Smooth muscle cell (in vitro differentiated cells): Measurements from ENCODE around the gene RARRES1. TPM values are rescaled to one million over a fixed set of nuclear protein-coding genes. Genes with fewer than 3 reads are reported as not detected.

ENCODE experiments used
- DNase-seq: peaks from one replicate; lab custom pipeline; 2025; ENCODE audit not compliant: unreplicated experiment; lab: John Stamatoyannopoulos, UW
- H2AFZ ChIP-seq: fragments of 200-600 bp; sonication (generic); 2 replicates; pipeline ENCODE4 v1.6.0; 2016; ENCODE audit warnings: antibody characterized with exemption, low read depth, mild to moderate bottlenecking
- H3F3A ChIP-seq: fragments of 200-600 bp; sonication (generic); 2 replicates; pipeline ENCODE4 v1.6.0; 2017; ENCODE audit warnings: antibody characterized with exemption, low read depth
- H3K27ac ChIP-seq: fragments of 200-600 bp; sonication (generic); 2 replicates; pipeline ENCODE4 v1.5.1; 2016; ENCODE audit warnings: low read depth, mild to moderate bottlenecking
- H3K27me3 ChIP-seq: fragments of 200-600 bp; sonication (generic); 2 replicates; pipeline ENCODE4 v1.6.1; 2016; ENCODE audit warnings: low read depth, mild to moderate bottlenecking
- H3K36me3 ChIP-seq: fragments of 200-600 bp; sonication (generic); 2 replicates; pipeline ENCODE4 v1.5.1; 2016; ENCODE audit warnings: low read depth
- H3K4me1 ChIP-seq: fragments of 200-600 bp; sonication (generic); 2 replicates; pipeline ENCODE4 v1.5.1; 2016; ENCODE audit warnings: low read depth
- H3K4me2 ChIP-seq: fragments of 200-600 bp; sonication (generic); 2 replicates; pipeline ENCODE4 v1.6.0; 2016; ENCODE audit warnings: mild to moderate bottlenecking
- H3K4me3 ChIP-seq: fragments of 200-600 bp; sonication (generic); 2 replicates; pipeline ENCODE4 v1.5.1; 2016; ENCODE audit warnings: mild to moderate bottlenecking
- H3K79me2 ChIP-seq: fragments of 200-600 bp; sonication (generic); 2 replicates; pipeline ENCODE4 v1.6.0; 2016; ENCODE audit warnings: low read depth, mild to moderate bottlenecking
- H3K9ac ChIP-seq: fragments of 200-600 bp; sonication (generic); 2 replicates; pipeline ENCODE4 v1.6.0; 2016; ENCODE audit warnings: low read depth
- H3K9me3 ChIP-seq: fragments of 200-600 bp; sonication (generic); replicated peaks from 2 replicates; pipeline ENCODE4 v1.5.1; 2016; ENCODE audit warnings: low read depth
- H4K20me1 ChIP-seq: fragments of 200-600 bp; sonication (generic); 2 replicates; pipeline ENCODE4 v1.6.0; 2016; ENCODE audit warnings: low read depth
- CTCF ChIP-seq: fragments of 200-600 bp; sonication (generic); IDR thresholded peaks from 2 replicates; pipeline ENCODE4 v1.5.1; 2017; ENCODE audit warnings: borderline replicate concordance, mild to moderate bottlenecking, antibody characterized with exemption; ENCODE audit not compliant: insufficient read depth, poor library complexity, severe bottlenecking
- WGBS: methylation state at CpG from one replicate; pipeline ENCODE4 v1.1.7; 2016; ENCODE audit warnings: low lambda C conversion rate; 5-methylcytosine and 5-hydroxymethylcytosine counted together
- polyA plus RNA-seq: library from polyadenylated mRNA; unstranded; fragments of >200 nt; fragmentation: Nextera tagmentation; extraction: Ambion mirVana; gene quantifications from 2 replicates; pipeline ENCODE4 v1.2.1, GENCODE V29; 2016
- total RNA-seq: library from RNA; depleted of rRNA; stranded (reverse); fragments of >200 nt; gene quantifications from 2 replicates; pipeline ENCODE4 v1.2.3, GENCODE V29; 2014

RARRES1 gene, protein sequence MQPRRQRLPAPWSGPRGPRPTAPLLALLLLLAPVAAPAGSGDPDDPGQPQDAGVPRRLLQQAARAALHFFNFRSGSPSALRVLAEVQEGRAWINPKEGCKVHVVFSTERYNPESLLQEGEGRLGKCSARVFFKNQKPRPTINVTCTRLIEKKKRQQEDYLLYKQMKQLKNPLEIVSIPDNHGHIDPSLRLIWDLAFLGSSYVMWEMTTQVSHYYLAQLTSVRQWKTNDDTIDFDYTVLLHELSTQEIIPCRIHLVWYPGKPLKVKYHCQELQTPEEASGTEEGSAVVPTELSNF
- total RNA-seq = 9.8 and 15.3 TPM in 2 replicates
- 6.6 and 10.2 TPM in 2 replicates for polyA plus RNA-seq

DNA sequence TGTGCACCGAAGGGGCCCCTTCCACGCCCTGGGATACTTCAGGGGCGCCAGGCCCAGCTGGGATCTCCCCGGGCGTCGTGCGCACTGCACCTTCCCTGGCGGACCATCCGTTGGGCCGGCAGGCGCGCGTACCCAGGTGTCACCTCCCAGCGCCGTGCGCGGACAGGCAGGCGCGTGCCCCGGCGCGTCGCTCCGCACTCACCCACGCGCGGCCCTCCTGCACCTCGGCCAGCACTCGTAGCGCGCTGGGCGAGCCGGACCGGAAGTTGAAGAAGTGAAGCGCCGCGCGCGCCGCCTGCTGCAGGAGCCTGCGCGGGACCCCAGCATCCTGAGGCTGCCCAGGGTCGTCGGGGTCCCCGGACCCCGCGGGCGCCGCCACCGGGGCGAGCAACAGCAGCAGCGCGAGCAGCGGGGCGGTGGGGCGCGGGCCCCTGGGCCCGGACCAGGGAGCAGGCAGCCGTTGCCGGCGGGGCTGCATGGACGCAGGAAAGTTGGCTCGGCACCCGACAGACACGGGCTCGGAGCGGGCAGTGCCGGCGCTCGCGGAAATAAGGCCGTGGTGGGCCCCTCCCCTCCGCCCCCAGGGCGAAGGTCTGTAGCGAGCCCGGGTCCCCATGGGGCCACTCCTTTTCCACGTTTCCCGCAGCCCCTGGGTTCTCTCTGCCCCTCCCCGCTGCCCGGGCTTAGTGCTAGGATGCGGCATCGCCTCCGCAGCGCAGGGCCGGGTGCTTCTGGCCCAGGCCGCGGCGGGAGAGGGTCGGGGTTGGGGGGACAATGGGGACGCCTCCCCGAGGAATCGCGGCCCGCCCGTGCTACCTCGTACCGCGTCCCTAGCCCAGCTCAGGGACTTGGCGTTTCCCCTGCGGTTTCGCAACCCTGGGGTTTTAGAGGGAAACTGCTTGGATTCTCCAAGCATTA lies at the start of gene RARRES1:
TSS of gene RARRES1 (minus strand) at position 520 of the 918 bp plus-strand sequence. CDS start at position 478, 42 bp downstream.
- Histone ChIP-seq H3K27ac (no peak within 1 kb of the TSS), H3K9ac (peak within 1 kb of the TSS; percentile 9)
- DNase-seq = peak; percentile 22

GRCh38 chr3:158781849-158782248 lies 49.6 kb upstream of the RARRES1 start:
- TF ChIP-seq CTCF = no peak
- WGBS = 67% methylated on average over 1 of the region's 1 CpG
- H3F3A ChIP-seq = peaks cover 5% of the 10 kb centered on the region

More for the DNA sequence above, at the start of gene RARRES1:
- TF ChIP-seq CTCF = no peak
- H3K79me2 ChIP-seq = no peaks in the 10 kb centered on the region
- H3K4me3 ChIP-seq = peak within 1 kb of the TSS; percentile 77
- no peaks in the 10 kb centered on the region for H3K36me3 ChIP-seq
- H3K4me2 ChIP-seq = peak within 1 kb of the TSS; percentile 98
- H2AFZ ChIP-seq = peak within 1 kb of the TSS; percentile 88
- 2% methylated on average over 91 of the region's 101 CpGs for WGBS
- peaks cover 7% of the 10 kb centered on the region for H3K4me1 ChIP-seq
- H3F3A ChIP-seq = no peaks in the 10 kb centered on the region
- no peaks in the 10 kb centered on the region for H4K20me1 ChIP-seq
- no peaks in the 10 kb centered on the region for H3K27me3 ChIP-seq
- H3K9me3 ChIP-seq = no peaks in the 10 kb centered on the region

GRCh38 chr3:158781191-158781590 lies 48.9 kb upstream of the RARRES1 start:
- no peaks in the 10 kb centered on the region for H3K27me3 ChIP-seq
- no peak for TF ChIP-seq CTCF
- no peak overlapping the region for H3K27ac ChIP-seq
- DNase-seq = no peak
- H3K4me1 ChIP-seq = peaks cover 9% of the 10 kb centered on the region
- no peak overlapping the region for H3K4me2 ChIP-seq
- peaks cover 5% of the 10 kb centered on the region for H3F3A ChIP-seq
- no peaks in the 10 kb centered on the region for H3K9me3 ChIP-seq
- no peaks in the 10 kb centered on the region for H4K20me1 ChIP-seq
- H3K9ac ChIP-seq = no peak overlapping the region
- H3K79me2 ChIP-seq = no peaks in the 10 kb centered on the region
- H3K36me3 ChIP-seq = no peaks in the 10 kb centered on the region
- WGBS = 89% methylated on average over 2 of the region's 2 CpGs
- no peak overlapping the region for H3K4me3 ChIP-seq
- no peak overlapping the region for H2AFZ ChIP-seq

More at GRCh38 chr3:158781849-158782248, 49.6 kb upstream of the RARRES1 start:
- Histone ChIP-seq H3K36me3 (no peaks in the 10 kb centered on the region), H3K4me3 (no peak overlapping the region), H3K27ac (no peak overlapping the region), H3K4me2 (no peak overlapping the region), H3K9ac (no peak overlapping the region), H3K9me3 (no peaks in the 10 kb centered on the region), H4K20me1 (no peaks in the 10 kb centered on the region), H3K79me2 (no peaks in the 10 kb centered on the region), H3K27me3 (no peaks in the 10 kb centered on the region), H2AFZ (no peak overlapping the region), H3K4me1 (peaks cover 7% of the 10 kb centered on the region)
- DNase-seq = no peak
